GM18858 (cell line): ENCODE data around the gene TBC1D5.
"Not testable (repeated sequence)": the region's sequence is repeated elsewhere in the genome, so short reads cannot be mapped to it uniquely, and the experiment has no call there.

Source experiments
- ATAC-seq: cut with Tn5 transposase; IDR thresholded peaks from one replicate; pipeline ENCODE4 v1.9.1; 2021; ENCODE audit not compliant: unreplicated experiment

The TBC1D5 gene

GRCh38 chr3:17742102-17742879 is at the start of gene TBC1D5:
Gene TBC1D5, minus strand, starts transcription at chr3:17742631. Its CDS starts 234,061 bp downstream, at chr3:17508570.
- peak; percentile 67 for ATAC-seq

GRCh38 chr3:17783426-17783825 is 41.0 kb upstream of the TBC1D5 start:
- ATAC-seq = no peak

GRCh38 chr3:17782751-17783150 is 40.3 kb upstream of the TBC1D5 start:
- no peak for ATAC-seq

GRCh38 chr3:17780369-17780768 is 37.9 kb upstream of the TBC1D5 start:
- not testable (repeated sequence) for ATAC-seq

GRCh38 chr3:17779304-17780250 is 37.1 kb upstream of the TBC1D5 start:
- not testable (repeated sequence) for ATAC-seq

GRCh38 chr3:17777326-17777725 is 34.9 kb upstream of the TBC1D5 start:
- ATAC-seq = not testable (repeated sequence)

GRCh38 chr3:17775073-17775472 is 32.6 kb upstream of the TBC1D5 start:
- no peak for ATAC-seq

- not testable (repeated sequence) for ATAC-seq
Observed at GRCh38 chr3:17774180-17774910, 31.9 kb upstream of the TBC1D5 start.

- no peak for ATAC-seq
Observed at GRCh38 chr3:17772556-17772955, 30.1 kb upstream of the TBC1D5 start.

GRCh38 chr3:17771177-17772017 is 29.0 kb upstream of the TBC1D5 start:
- no peak for ATAC-seq

GRCh38 chr3:17770682-17771081 is 28.3 kb upstream of the TBC1D5 start:
- ATAC-seq = no peak

GRCh38 chr3:17765819-17766472 is 23.5 kb upstream of the TBC1D5 start:
- peak; percentile 80 for ATAC-seq

- ATAC-seq = no peak
Observed at GRCh38 chr3:17761563-17761962, 19.1 kb upstream of the TBC1D5 start.

- no peak for ATAC-seq
Observed at GRCh38 chr3:17759901-17760300, 17.5 kb upstream of the TBC1D5 start.

- ATAC-seq = no peak
Observed at GRCh38 chr3:17755836-17756235, 13.4 kb upstream of the TBC1D5 start.

GRCh38 chr3:17753632-17753992 is 11.2 kb upstream of the TBC1D5 start:
- no peak for ATAC-seq

- no peak for ATAC-seq
Observed at GRCh38 chr3:17752876-17753631, 10.6 kb upstream of the TBC1D5 start.

- no peak for ATAC-seq
Observed at GRCh38 chr3:17752436-17752835, 10.0 kb upstream of the TBC1D5 start.

- ATAC-seq = peak; percentile 19
Observed at GRCh38 chr3:17749705-17750293, 7.4 kb upstream of the TBC1D5 start.
